ENCODE data around the gene POLR2C. TPM values are rescaled to one million over a fixed set of nuclear protein-coding genes. Genes with fewer than 3 reads are reported as not detected.

Gene POLR2C
- total and polyA plus RNA-seq, 10 of the 15 experiments (the other 5 are each of a cell fraction or from before 2014, with no cell fraction given) = 26.9 to 93.0 (median 57.8) TPM

GRCh38 chr16:57482845-57483545 lies 20.5 kb downstream of the POLR2C start:
- peaks cover 0 to 2% of the 10 kb centered on the region in 2 experiments; a peak in 1 of 4 replicates for H3K27me3 ChIP-seq (replicated peaks in 1 of 2; ENCODE audit: control insufficient read depth in 2 of 2, insufficient read depth in 2 of 2, low read length in 1 of 2)
- H3K4me2 ChIP-seq (ENCODE audit: control insufficient read depth, insufficient read depth) = no peak overlapping the region
- ChIA-PET CTCF (no interaction called here), POLR2A (no interaction called here), RAD21 (ENCODE audit: unreplicated experiment) (no interaction called here), SMC1A (ENCODE audit: uncharacterized antibody, unreplicated experiment) (interaction anchor here (1.7 kb wide), 1 partner anchor 93 kb away, joined by 5 read pairs; no protein-coding TSS in a partner anchor)
- FAIRE-seq = no peak
- no peaks in the 10 kb centered on the region for H3K9me3 ChIP-seq (replicated peaks; ENCODE audit: control insufficient read depth, insufficient read depth, low read length)
- no peak overlapping the region for H3K27ac ChIP-seq (ENCODE audit: control insufficient read depth, insufficient read depth)
- no peaks in the 10 kb centered on the region for H4K20me1 ChIP-seq (ENCODE audit: control insufficient read depth, insufficient read depth)
- WGBS (ENCODE audit: insufficient coverage, insufficient replicate concordance, low lambda C conversion rate, missing lambda C conversion rate) = 52% methylated on average over 13 of the region's 14 CpGs
- H3K79me2 ChIP-seq (ENCODE audit: control insufficient read depth, insufficient read depth, low read length) = no peaks in the 10 kb centered on the region
- no peak overlapping the region for H2AFZ ChIP-seq (ENCODE audit: control insufficient read depth, low read depth, low read length)
- DNase-seq (ENCODE audit: low read depth, low spot score) = no peak
- no TSS peak for BruUV-seq (replicated peaks)
- no peak overlapping the region for H3K9ac ChIP-seq (ENCODE audit: control insufficient read depth, insufficient read depth, low read length)
- no peak overlapping the region for H3K4me3 ChIP-seq
- H3K4me1 ChIP-seq (ENCODE audit: control insufficient read depth, insufficient read depth, low read length) = peaks cover 19% of the 10 kb centered on the region
- intact Hi-C loops (cut with micrococcal nuclease; ENCODE audit: unreplicated experiment) = no loop called here
- no peak for TF ChIP-seq BMI1 (IDR thresholded peaks at IDR 0.05; ENCODE audit: borderline replicate concordance)
- in situ Hi-C loops (cut with MboI) = no loop called here
- no peak for ATAC-seq
- no peaks in the 10 kb centered on the region for H3K36me3 ChIP-seq (ENCODE audit: control insufficient read depth in 2 of 2, insufficient read depth in 2 of 2, low read length in 1 of 2)

DNA sequence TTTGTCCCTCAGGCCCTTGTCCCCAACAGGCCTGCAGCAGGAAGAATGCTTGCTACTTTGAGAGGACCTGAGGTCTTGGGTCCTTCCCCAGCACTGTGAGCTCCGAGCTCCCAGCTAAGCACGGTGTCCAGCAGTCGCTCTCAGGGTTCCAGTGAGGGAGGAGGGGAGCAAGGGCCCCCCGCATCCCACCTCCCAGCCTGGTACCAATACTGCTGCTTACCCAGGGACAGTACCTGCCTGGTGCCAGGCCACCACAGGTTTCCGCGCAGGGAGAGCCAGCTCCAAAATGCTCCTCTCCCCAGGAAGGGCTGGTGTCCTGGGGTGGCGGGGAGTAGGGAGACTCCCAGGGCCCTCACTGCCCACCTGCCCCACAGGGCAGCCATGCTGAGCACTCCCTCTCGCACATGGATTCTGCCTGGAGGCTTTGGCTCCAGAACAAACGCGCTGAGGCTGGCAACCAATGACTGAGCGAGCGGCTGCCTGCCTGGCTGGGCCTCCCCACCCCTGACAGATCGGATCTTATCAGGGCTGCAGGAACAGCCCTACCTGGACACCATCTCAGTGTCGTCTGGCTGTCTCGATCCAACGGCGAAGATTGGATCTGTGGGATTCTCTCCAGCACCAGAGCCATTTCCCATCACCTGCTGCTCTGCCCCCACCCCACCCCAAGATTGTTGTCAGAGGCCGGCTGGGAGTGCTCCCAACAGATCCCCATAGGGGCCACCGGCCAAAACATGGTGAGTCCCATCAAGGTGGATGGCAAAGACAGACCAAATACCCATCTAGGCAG lies 21.4 kb downstream of the POLR2C start:
- peaks cover 0 to 2% of the 10 kb centered on the region in 2 experiments; a peak in 1 of 4 replicates for H3K27me3 ChIP-seq (replicated peaks in 1 of 2; ENCODE audit: control insufficient read depth in 2 of 2, insufficient read depth in 2 of 2, low read length in 1 of 2)
- ChIA-PET CTCF (no interaction called here), POLR2A (no interaction called here), RAD21 (ENCODE audit: unreplicated experiment) (no interaction called here), SMC1A (ENCODE audit: uncharacterized antibody, unreplicated experiment) (interaction anchor here (1.7 kb wide), 1 partner anchor 92 kb away, joined by 5 read pairs; no protein-coding TSS in a partner anchor)
- ATAC-seq = no peak
- H3K9ac ChIP-seq (ENCODE audit: control insufficient read depth, insufficient read depth, low read length) = no peak overlapping the region
- DNase-seq (ENCODE audit: low read depth, low spot score) = no peak
- H3K9me3 ChIP-seq (replicated peaks; ENCODE audit: control insufficient read depth, insufficient read depth, low read length) = no peaks in the 10 kb centered on the region
- TF ChIP-seq SP1 (IDR thresholded peaks at IDR 0.05; ENCODE audit: low read depth, low read length) (no peak), TCF7 (IDR thresholded peaks at IDR 0.05; ENCODE audit: borderline replicate concordance) (no peak), EED (IDR thresholded peaks at IDR 0.05; ENCODE audit: low read depth) (no peak), PAX5 (IDR thresholded peaks at IDR 0.05; ENCODE audit: borderline replicate concordance, low read depth, low read length) (no peak), MEF2B (IDR thresholded peaks at IDR 0.05; ENCODE audit: partially characterized antibody, poor library complexity, severe bottlenecking) (no peak), NFIC (IDR thresholded peaks at IDR 0.05; ENCODE audit: low read depth, low read length) (no peak), SRF (IDR thresholded peaks at IDR 0.05; ENCODE audit: low read depth in 2 of 2, low read length in 2 of 2) (no peak), SMAD1 (IDR thresholded peaks at IDR 0.05; ENCODE audit: low read depth, partially characterized antibody) (no peak), HDAC6 (IDR thresholded peaks at IDR 0.05; ENCODE audit: unreplicated experiment) (no peak), NBN (IDR thresholded peaks at IDR 0.05) (no peak), ZNF24 (IDR thresholded peaks at IDR 0.05) (no peak), RELA (IDR thresholded peaks at IDR 0.05; ENCODE audit: borderline replicate concordance, partially characterized antibody) (no peak), POLR2AphosphoS2 (IDR thresholded peaks at IDR 0.05; ENCODE audit: low read depth, low read length) (no peak), SUPT20H (IDR thresholded peaks at IDR 0.05; ENCODE audit: borderline replicate concordance, control insufficient read depth, low read depth, low read length) (no peak), IKZF1 (conservative IDR thresholded peaks at IDR 0.05) (no peak)
- TF ChIP-seq, protein P1, sequence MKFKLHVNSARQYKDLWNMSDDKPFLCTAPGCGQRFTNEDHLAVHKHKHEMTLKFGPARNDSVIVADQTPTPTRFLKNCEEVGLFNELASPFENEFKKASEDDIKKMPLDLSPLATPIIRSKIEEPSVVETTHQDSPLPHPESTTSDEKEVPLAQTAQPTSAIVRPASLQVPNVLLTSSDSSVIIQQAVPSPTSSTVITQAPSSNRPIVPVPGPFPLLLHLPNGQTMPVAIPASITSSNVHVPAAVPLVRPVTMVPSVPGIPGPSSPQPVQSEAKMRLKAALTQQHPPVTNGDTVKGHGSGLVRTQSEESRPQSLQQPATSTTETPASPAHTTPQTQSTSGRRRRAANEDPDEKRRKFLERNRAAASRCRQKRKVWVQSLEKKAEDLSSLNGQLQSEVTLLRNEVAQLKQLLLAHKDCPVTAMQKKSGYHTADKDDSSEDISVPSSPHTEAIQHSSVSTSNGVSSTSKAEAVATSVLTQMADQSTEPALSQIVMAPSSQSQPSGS (IDR thresholded peaks at IDR 0.05; ENCODE audit: low read length) = no peak
- BruUV-seq (replicated peaks) = no TSS peak
- H4K20me1 ChIP-seq (ENCODE audit: control insufficient read depth, insufficient read depth) = no peaks in the 10 kb centered on the region
- no peak overlapping the region for H3K4me3 ChIP-seq
- intact Hi-C loops (cut with micrococcal nuclease; ENCODE audit: unreplicated experiment) (no loop called here), in situ Hi-C loops (cut with MboI) (no loop called here)
- FAIRE-seq = no peak
- peaks cover 19% of the 10 kb centered on the region for H3K4me1 ChIP-seq (ENCODE audit: control insufficient read depth, insufficient read depth, low read length)
- H3K27ac ChIP-seq (ENCODE audit: control insufficient read depth, insufficient read depth) = no peak overlapping the region
- H3K36me3 ChIP-seq (ENCODE audit: control insufficient read depth in 2 of 2, insufficient read depth in 2 of 2, low read length in 1 of 2) = no peaks in the 10 kb centered on the region
- no peak overlapping the region for H3K4me2 ChIP-seq (ENCODE audit: control insufficient read depth, insufficient read depth)
- H3K79me2 ChIP-seq (ENCODE audit: control insufficient read depth, insufficient read depth, low read length) = no peaks in the 10 kb centered on the region
- WGBS (ENCODE audit: insufficient coverage, insufficient replicate concordance, low lambda C conversion rate, missing lambda C conversion rate) = 74% methylated on average over 19 of the region's 19 CpGs
- no peak overlapping the region for H2AFZ ChIP-seq (ENCODE audit: control insufficient read depth, low read depth, low read length)
